ENCODE results near the gene IL17B.

Gene IL17B

DNA sequence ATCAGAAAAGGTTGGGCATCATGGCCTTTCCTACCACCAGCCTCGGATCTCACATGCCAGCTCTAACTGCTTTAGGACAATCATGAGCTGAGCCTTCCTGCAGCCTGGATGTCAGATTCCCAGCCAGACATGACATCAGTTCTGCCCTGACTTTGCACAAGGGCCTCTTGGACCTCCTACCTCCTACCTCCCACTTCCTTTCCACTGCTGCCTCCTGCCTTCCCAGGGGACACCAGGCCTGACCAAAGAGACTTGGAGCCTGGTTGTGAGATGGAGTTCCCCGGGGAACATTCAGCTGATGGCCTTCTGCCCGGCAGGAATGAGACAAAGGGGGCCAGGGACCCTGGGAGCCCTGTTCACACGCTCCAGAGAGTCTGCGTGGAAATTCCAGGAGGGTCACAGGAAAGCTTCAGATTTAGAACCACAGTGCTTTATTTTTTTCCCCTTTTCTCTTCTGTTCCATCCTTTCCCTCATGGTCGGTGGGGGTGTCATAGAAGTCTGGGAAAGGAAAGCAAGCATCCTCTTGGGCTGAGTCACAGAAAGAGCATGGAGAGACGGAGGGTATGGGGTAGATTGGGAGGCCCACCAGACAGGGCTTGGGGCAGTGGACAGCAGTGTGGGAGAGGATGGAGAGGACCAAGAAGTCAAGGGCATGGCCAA is 35.4 kb upstream of the IL17B start:
- Histone ChIP-seq H3K27ac (ENCODE audit: low read depth, low read length, poor library complexity, severe bottlenecking) (no peak overlapping the region), H2AFZ (ENCODE audit: low read length) (no peak overlapping the region), H3K4me1 (ENCODE audit: insufficient read depth, low read length, severe bottlenecking) (no peaks in the 10 kb centered on the region), H3K9me2 (ENCODE audit: low read depth, low read length) (no peaks in the 10 kb centered on the region), H3K36me3 (ENCODE audit: insufficient read depth, low read length) (no peaks in the 10 kb centered on the region), H3K9ac (ENCODE audit: low read length) (no peak overlapping the region), H3K27me3 (ENCODE audit: insufficient read depth, low read length) (no peaks in the 10 kb centered on the region; the same call in 1 of the 2 replicates), H3K4me2 (ENCODE audit: low read length) (no peak overlapping the region), H4K20me1 (ENCODE audit: insufficient read depth, low read length) (no peaks in the 10 kb centered on the region), H3K79me2 (ENCODE audit: insufficient read depth, low read length) (no peaks in the 10 kb centered on the region), H3K4me3 (ENCODE audit: low read depth, low read length, poor library complexity, severe bottlenecking) (no peak overlapping the region), H3F3A (ENCODE audit: insufficient read depth, low read length) (no peaks in the 10 kb centered on the region), H3K9me3 (ENCODE audit: low read length) (no peaks in the 10 kb centered on the region)
- no peak for TF ChIP-seq CTCF (IDR thresholded peaks at IDR 0.05; ENCODE audit: low read length)
- TF ChIP-seq EZH2 (IDR thresholded peaks at IDR 0.05; ENCODE audit: borderline replicate concordance, low read length), result no peak

- Histone ChIP-seq H3K4me3 (ENCODE audit: low read depth, low read length, poor library complexity, severe bottlenecking) (no peak overlapping the region), H3K4me2 (ENCODE audit: low read length) (no peak overlapping the region), H3K79me2 (ENCODE audit: insufficient read depth, low read length) (no peaks in the 10 kb centered on the region), H3F3A (ENCODE audit: insufficient read depth, low read length) (no peaks in the 10 kb centered on the region), H3K27me3 (ENCODE audit: insufficient read depth, low read length) (no peaks in the 10 kb centered on the region; the same call in 1 of the 2 replicates), H3K4me1 (ENCODE audit: insufficient read depth, low read length, severe bottlenecking) (no peaks in the 10 kb centered on the region), H3K27ac (ENCODE audit: low read depth, low read length, poor library complexity, severe bottlenecking) (no peak overlapping the region), H4K20me1 (ENCODE audit: insufficient read depth, low read length) (no peaks in the 10 kb centered on the region), H2AFZ (ENCODE audit: low read length) (no peak overlapping the region), H3K36me3 (ENCODE audit: insufficient read depth, low read length) (no peaks in the 10 kb centered on the region), H3K9me3 (ENCODE audit: low read length) (no peaks in the 10 kb centered on the region), H3K9me2 (ENCODE audit: low read depth, low read length) (no peaks in the 10 kb centered on the region), H3K9ac (ENCODE audit: low read length) (no peak overlapping the region)
- TF ChIP-seq EZH2 (IDR thresholded peaks at IDR 0.05; ENCODE audit: borderline replicate concordance, low read length), result no peak
- no peak for TF ChIP-seq CTCF (IDR thresholded peaks at IDR 0.05; ENCODE audit: low read length)
Measured at GRCh38 chr5:149413477-149414210, 34.6 kb upstream of the IL17B start.

- Histone ChIP-seq H3K9me3 (ENCODE audit: low read length) (no peaks in the 10 kb centered on the region), H3K9me2 (ENCODE audit: low read depth, low read length) (no peaks in the 10 kb centered on the region), H4K20me1 (ENCODE audit: insufficient read depth, low read length) (no peaks in the 10 kb centered on the region), H3K9ac (ENCODE audit: low read length) (no peak overlapping the region), H3K4me3 (ENCODE audit: low read depth, low read length, poor library complexity, severe bottlenecking) (no peak overlapping the region), H3F3A (ENCODE audit: insufficient read depth, low read length) (no peaks in the 10 kb centered on the region), H3K79me2 (ENCODE audit: insufficient read depth, low read length) (no peaks in the 10 kb centered on the region), H3K27ac (ENCODE audit: low read depth, low read length, poor library complexity, severe bottlenecking) (no peak overlapping the region), H3K4me1 (ENCODE audit: insufficient read depth, low read length, severe bottlenecking) (no peaks in the 10 kb centered on the region), H3K4me2 (ENCODE audit: low read length) (no peak overlapping the region), H3K27me3 (ENCODE audit: insufficient read depth, low read length) (no peaks in the 10 kb centered on the region; the same call in 1 of the 2 replicates), H3K36me3 (ENCODE audit: insufficient read depth, low read length) (no peaks in the 10 kb centered on the region), H2AFZ (ENCODE audit: low read length) (no peak overlapping the region)
- TF ChIP-seq EZH2 (IDR thresholded peaks at IDR 0.05; ENCODE audit: borderline replicate concordance, low read length) (no peak), CTCF (IDR thresholded peaks at IDR 0.05; ENCODE audit: low read length) (no peak)
Measured at GRCh38 chr5:149412783-149413476, 33.8 kb upstream of the IL17B start.
